Measurements from ENCODE around the gene ARHGAP25.
A peak's percentile ranks its signal among the peaks of the same experiment; 100 is the strongest.

ARHGAP25 gene

GRCh38 chr2:68768461-68768860, 33.9 kb downstream of the ARHGAP25 start:
- DNase-seq: no peak

GRCh38 chr2:68768951-68769350, 34.3 kb downstream of the ARHGAP25 start:
- DNase-seq: no peak

GRCh38 chr2:68769586-68770270, 35.1 kb downstream of the ARHGAP25 start:
- DNase-seq: no peak

- DNase-seq: no peak
Observed at GRCh38 chr2:68770271-68771111, 35.9 kb downstream of the ARHGAP25 start.

GRCh38 chr2:68771211-68771751, 36.7 kb downstream of the ARHGAP25 start:
- DNase-seq: no peak

GRCh38 chr2:68772109-68772508, 37.5 kb downstream of the ARHGAP25 start:
- DNase-seq: no peak

GRCh38 chr2:68774569-68775271, 40.1 kb downstream of the ARHGAP25 start:
- no peak for DNase-seq

GRCh38 chr2:68775272-68775842, 40.7 kb downstream of the ARHGAP25 start:
- no peak for DNase-seq

- no peak for DNase-seq
Observed at GRCh38 chr2:68776124-68776523, 41.5 kb downstream of the ARHGAP25 start.

GRCh38 chr2:68779595-68779994, 45.0 kb downstream of the ARHGAP25 start:
- no peak for DNase-seq

GRCh38 chr2:68784188-68784587, 49.6 kb downstream of the ARHGAP25 start:
- no peak for DNase-seq

- DNase-seq: no peak
Observed at GRCh38 chr2:68784915-68785314, 50.3 kb downstream of the ARHGAP25 start.

GRCh38 chr2:68787356-68787755, 52.7 kb downstream of the ARHGAP25 start:
- DNase-seq: no peak

- no peak for DNase-seq
Observed at GRCh38 chr2:68789603-68790002, 55.0 kb downstream of the ARHGAP25 start.

- DNase-seq: no peak
Observed at GRCh38 chr2:68790600-68790999, 56.0 kb downstream of the ARHGAP25 start.

GRCh38 chr2:68791914-68792313, 57.3 kb downstream of the ARHGAP25 start:
- no peak for DNase-seq

- DNase-seq: no peak
Observed at GRCh38 chr2:68792751-68793150, 58.1 kb downstream of the ARHGAP25 start.

- no peak for DNase-seq
Observed at GRCh38 chr2:68796295-68796905, 61.8 kb downstream of the ARHGAP25 start.

GRCh38 chr2:68798569-68798968, 64.0 kb downstream of the ARHGAP25 start:
- no peak for DNase-seq

- peak; percentile 81 for DNase-seq
Observed at GRCh38 chr2:68799140-68800026, 64.8 kb downstream of the ARHGAP25 start.

- no peak for DNase-seq
Observed at GRCh38 chr2:68800027-68800401, 65.4 kb downstream of the ARHGAP25 start.

- DNase-seq: no peak
Observed at GRCh38 chr2:68800517-68800916, 65.9 kb downstream of the ARHGAP25 start.

All from NCI-H345 (cell line).